HEK293T (cell line): ENCODE data around the gene NAALADL2.

ENCODE experiments used
- BHLHE40 ChIP-seq: fragments of 450-650 bp; IDR thresholded peaks from 2 replicates; pipeline ENCODE4 v1.6.1; 2016; ENCODE audit warnings: mild to moderate bottlenecking, moderate library complexity, borderline replicate concordance
- ELF4 ChIP-seq: fragments of 450-650 bp; IDR thresholded peaks from 2 replicates; pipeline ENCODE4 v1.6.1; 2017; ENCODE audit warnings: antibody characterized with exemption
- FOXA1 ChIP-seq: fragments of 450-650 bp; IDR thresholded peaks from 2 replicates; pipeline ENCODE4 v1.6.1; 2016; ENCODE audit warnings: mild to moderate bottlenecking
- FOXK2 ChIP-seq: fragments of 450-650 bp; IDR thresholded peaks from 2 replicates; pipeline ENCODE4 v1.6.1; 2016; ENCODE audit warnings: mild to moderate bottlenecking
- LEF1 ChIP-seq: fragments of 450-650 bp; IDR thresholded peaks from 2 replicates; pipeline ENCODE4 v1.6.1; 2017; ENCODE audit warnings: mild to moderate bottlenecking, borderline replicate concordance
- NFRKB ChIP-seq: fragments of 450-650 bp; IDR thresholded peaks from 2 replicates; pipeline ENCODE4 v1.6.1; 2016; ENCODE audit warnings: mild to moderate bottlenecking, moderate library complexity
- PKNOX1 ChIP-seq: fragments of 450-650 bp; IDR thresholded peaks from 2 replicates; pipeline ENCODE4 v1.6.1; 2016
- SP1 ChIP-seq: fragments of 450-650 bp; IDR thresholded peaks from 2 replicates; pipeline ENCODE4 v1.6.1; 2017
- TARDBP ChIP-seq: fragments of 450-650 bp; IDR thresholded peaks from 2 replicates; pipeline ENCODE4 v1.6.1; 2016
- ZNF384 ChIP-seq: fragments of 450-650 bp; IDR thresholded peaks from 2 replicates; pipeline ENCODE4 v1.6.1; 2016

DNA sequence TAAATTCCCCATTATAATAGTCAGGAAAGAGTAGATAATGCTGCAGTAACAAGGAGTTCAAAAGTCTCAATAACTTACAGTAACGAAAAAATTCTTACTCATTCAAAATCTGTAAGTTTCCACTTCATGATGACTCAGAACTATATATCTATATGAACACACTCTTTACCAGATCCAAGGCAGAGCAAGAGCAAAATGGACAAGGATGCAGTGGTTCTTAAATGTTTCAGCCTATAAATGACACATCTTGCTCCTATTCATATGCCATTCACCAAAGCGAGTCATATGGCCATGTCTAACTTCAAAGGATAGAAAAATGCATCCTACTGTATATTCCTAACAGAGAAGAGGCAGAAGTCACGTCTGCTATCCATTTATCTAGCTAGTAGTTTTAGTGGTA, 787.7 kb downstream of the NAALADL2 start:
- TF ChIP-seq PKNOX1: no peak
- no peak for TF ChIP-seq FOXA1
- no peak for TF ChIP-seq SP1
- no peak for TF ChIP-seq TARDBP
- TF ChIP-seq FOXK2: no peak
- no peak for TF ChIP-seq ZNF384
- no peak for TF ChIP-seq ELF4
- TF ChIP-seq BHLHE40: no peak
- TF ChIP-seq NFRKB: no peak
- no peak for TF ChIP-seq LEF1
